H9 (cell line): ENCODE measurements around the gene SPRED2. TPM values are rescaled to one million over a fixed set of nuclear protein-coding genes. Genes with fewer than 3 reads are reported as not detected.

Experiments used
- DNase-seq: peaks from one replicate; pipeline ENCODE4 v3.0.0-alpha.2; 2017
- H2AFZ ChIP-seq: one replicate; pipeline ENCODE4 v1.6.1; 2013; ENCODE audit warnings: mild to moderate bottlenecking, low read length, control low read depth, moderate library complexity
- H2AK5ac ChIP-seq: 2 replicates; pipeline ENCODE4 v1.6.1; 2013; ENCODE audit warnings: low read length, control low read depth, mixed read lengths; ENCODE audit not compliant: insufficient read length
- H2BK120ac ChIP-seq: one replicate; pipeline ENCODE4 v1.6.1; 2013; ENCODE audit warnings: low read depth, mild to moderate bottlenecking, low read length, control low read depth, inconsistent platforms; ENCODE audit not compliant: poor library complexity, severe bottlenecking
- H2BK12ac ChIP-seq: 2 replicates; pipeline ENCODE4 v1.6.1; 2013; ENCODE audit warnings: low read length, control low read depth, mixed read lengths, low read depth; ENCODE audit not compliant: insufficient read length
- H2BK15ac ChIP-seq: 2 replicates; pipeline ENCODE4 v1.6.1; 2013; ENCODE audit warnings: low read depth, low read length, control low read depth
- H2BK20ac ChIP-seq: one replicate; pipeline ENCODE4 v1.6.1; 2013; ENCODE audit warnings: low read depth, mild to moderate bottlenecking, low read length, control low read depth, inconsistent platforms; ENCODE audit not compliant: poor library complexity, severe bottlenecking
- H2BK5ac ChIP-seq: 2 replicates; pipeline ENCODE4 v1.6.1; 2013; ENCODE audit warnings: low read length, control low read depth, mixed read lengths; ENCODE audit not compliant: insufficient read length
- H3K14ac ChIP-seq: 2 replicates; pipeline ENCODE4 v1.6.1; 2013; ENCODE audit warnings: low read length, control low read depth; ENCODE audit not compliant: insufficient read depth
- H3K18ac ChIP-seq: 2 replicates; pipeline ENCODE4 v1.6.1; 2013; ENCODE audit warnings: low read depth, mild to moderate bottlenecking, mixed read lengths, low read length, control low read depth; ENCODE audit not compliant: insufficient read length
- H3K23ac ChIP-seq: 2 replicates; pipeline ENCODE4 v1.6.1; 2013; ENCODE audit warnings: low read length, control low read depth, mixed read lengths, low read depth; ENCODE audit not compliant: insufficient read length
- H3K23me2 ChIP-seq: 2 replicates; pipeline ENCODE4 v1.6.1; 2013; ENCODE audit warnings: low read depth, mild to moderate bottlenecking, mixed read lengths, low read length, control low read depth; ENCODE audit not compliant: insufficient read length, poor library complexity, severe bottlenecking
- H3K27ac ChIP-seq: 2 replicates; pipeline ENCODE4 v1.5.1; 2013; ENCODE audit warnings: low read length, control low read depth, mixed read lengths, low read depth; ENCODE audit not compliant: insufficient read length
- H3K27me3 ChIP-seq: 2 replicates; pipeline ENCODE4 v1.6.1; 2013; ENCODE audit warnings: low read length, control low read depth, inconsistent platforms; ENCODE audit not compliant: insufficient read depth
- H3K4ac ChIP-seq: 2 replicates; pipeline ENCODE4 v1.6.1; 2013; ENCODE audit warnings: low read depth, mild to moderate bottlenecking, control low read depth, inconsistent platforms, low read length, moderate library complexity
- H3K4me1 ChIP-seq: 2 replicates; pipeline ENCODE4 v1.6.1; 2013; ENCODE audit warnings: low read length, control low read depth, inconsistent platforms; ENCODE audit not compliant: insufficient read depth
- H3K4me2 ChIP-seq: 2 replicates; pipeline ENCODE4 v1.6.1; 2013; ENCODE audit warnings: low read length, control low read depth, mixed read lengths; ENCODE audit not compliant: insufficient read length, insufficient read depth
- H3K56ac ChIP-seq: 2 replicates; pipeline ENCODE4 v1.6.1; 2013; ENCODE audit warnings: low read depth, mild to moderate bottlenecking, mixed read lengths, low read length, control low read depth; ENCODE audit not compliant: insufficient read length
- H3K79me1 ChIP-seq: 2 replicates; pipeline ENCODE4 v1.6.1; 2013; ENCODE audit warnings: low read depth, mild to moderate bottlenecking, moderate library complexity, low read length, control low read depth, inconsistent platforms; ENCODE audit not compliant: insufficient read depth, poor library complexity, severe bottlenecking
- H3K79me2 ChIP-seq: 2 replicates; pipeline ENCODE4 v1.6.1; 2013; ENCODE audit warnings: low read length, control low read depth, inconsistent platforms; ENCODE audit not compliant: insufficient read depth
- H3K9ac ChIP-seq: 2 replicates; pipeline ENCODE4 v1.6.1; 2013; ENCODE audit warnings: low read length, control low read depth, mixed read lengths; ENCODE audit not compliant: insufficient read length; ENCODE audit errors: extremely low read depth
- H3K9me3 ChIP-seq: one replicate; pipeline ENCODE4 v1.6.1; 2013; ENCODE audit warnings: low read depth, low read length, inconsistent platforms; ENCODE audit not compliant: control insufficient read depth
- H3T11ph ChIP-seq: one replicate; pipeline ENCODE4 v1.6.1; 2013; ENCODE audit warnings: mild to moderate bottlenecking, low read length, control low read depth, inconsistent platforms
- H4K20me1 ChIP-seq: one replicate; pipeline ENCODE4 v1.6.1; 2013; ENCODE audit not compliant: control insufficient read depth, insufficient read length, insufficient read depth
- H4K5ac ChIP-seq: 2 replicates; pipeline ENCODE4 v1.6.1; 2013; ENCODE audit warnings: low read depth, mild to moderate bottlenecking, mixed read lengths, low read length, control low read depth; ENCODE audit not compliant: insufficient read length
- H4K8ac ChIP-seq: replicated peaks from 2 replicates; pipeline ENCODE4 v1.6.1; 2013; ENCODE audit warnings: low read length, control low read depth, mixed read lengths, low read depth; ENCODE audit not compliant: insufficient read length
- H4K91ac ChIP-seq: 2 replicates; pipeline ENCODE4 v1.6.1; 2013; ENCODE audit warnings: low read depth, mild to moderate bottlenecking, moderate library complexity, mixed read lengths, low read length, control low read depth; ENCODE audit not compliant: insufficient read length
- H3K27ac Mint-ChIP-seq, 3 experiments: 2 replicates in 2 of 3; 3 replicates in 1 of 3; pipeline ENCODE4 v1.8.0; 2020 to 2021; ENCODE audit warnings: mixed read lengths in 3 of 3, mild to moderate bottlenecking in 1 of 3, moderate library complexity in 1 of 3
- H3K27me3 Mint-ChIP-seq: 2 replicates; pipeline ENCODE4 v1.8.0; 2021; ENCODE audit warnings: low read depth, mild to moderate bottlenecking, moderate library complexity, mixed read lengths
- H3K36me3 Mint-ChIP-seq, 3 experiments: 2 replicates in 2 of 3; 3 replicates in 1 of 3; pipeline ENCODE4 v1.8.0; 2020 to 2021; ENCODE audit warnings: low read depth in 3 of 3, mixed read lengths in 3 of 3; ENCODE audit not compliant: insufficient read depth in 1 of 3
- H3K4me1 Mint-ChIP-seq, 2 experiments: 2 replicates each; pipeline ENCODE4 v1.8.0; 2020; ENCODE audit warnings: mixed read lengths in 2 of 2
- H3K4me3 Mint-ChIP-seq, 2 experiments: 2 replicates in 1 of 2; 3 replicates in 1 of 2; pipeline ENCODE4 v1.8.0; 2020 to 2021; ENCODE audit warnings: mild to moderate bottlenecking in 2 of 2, mixed read lengths in 2 of 2, moderate library complexity in 1 of 2
- H3K9me3 Mint-ChIP-seq, 2 experiments: 2 replicates in 1 of 2; 3 replicates in 1 of 2; pipeline ENCODE4 v1.8.0; 2020; ENCODE audit warnings: mild to moderate bottlenecking in 2 of 2, mixed read lengths in 2 of 2, moderate library complexity in 1 of 2
- CTCF ChIP-seq: fragments of 200-600 bp; sonication (generic); conservative IDR thresholded peaks from 3 replicates; pipeline ENCODE4 v1.8.0; 2021; ENCODE audit warnings: antibody characterized with exemption, mild to moderate bottlenecking
- WGBS: extraction: QIAGEN DNeasy Blood & Tissue Kit; methylation state at CpG from one replicate; pipeline ENCODE4 v1.1.7; 2013; ENCODE audit warnings: missing lambda C conversion rate, low lambda C conversion rate, mixed read lengths; ENCODE audit not compliant: insufficient read length; ENCODE audit errors: extremely low coverage; 5-methylcytosine and 5-hydroxymethylcytosine counted together
- total RNA-seq: library from RNA; stranded (reverse); gene quantifications from 2 replicates; pipeline ENCODE4 v1.2.1, GENCODE V29; 2021

SPRED2 gene
- total RNA-seq, 1 experiment from 2014 or later: 23.5 TPM

GRCh38 chr2:65476778-65477177 is 44.4 kb upstream of the SPRED2 start:
- Histone ChIP-seq H4K8ac (no peak overlapping the region), H4K5ac (no peak overlapping the region), H2BK20ac (no peak overlapping the region), H3T11ph (no peak overlapping the region), H3K27me3 (no peaks in the 10 kb centered on the region), H4K20me1 (no peaks in the 10 kb centered on the region), H2AK5ac (no peak overlapping the region), H3K23me2 (no peaks in the 10 kb centered on the region), H3K4me2 (no peak overlapping the region), H3K18ac (no peak overlapping the region), H3K79me2 (no peaks in the 10 kb centered on the region), H3K4ac (no peak overlapping the region), H3K56ac (no peak overlapping the region), H3K14ac (no peak overlapping the region), H2BK12ac (no peak overlapping the region), H3K9ac (no peak overlapping the region), H2BK120ac (no peak overlapping the region), H2BK5ac (no peak overlapping the region), H3K27ac (no peak overlapping the region), H2AFZ (no peak overlapping the region), H4K91ac (no peak overlapping the region), H3K79me1 (no peaks in the 10 kb centered on the region), H2BK15ac (no peak overlapping the region), H3K23ac (no peak overlapping the region), H3K9me3 (no peaks in the 10 kb centered on the region), H3K4me1 (no peaks in the 10 kb centered on the region; the same call in 1 of the 2 replicates)
- Mint-ChIP-seq H3K9me3 (no peaks in the 10 kb centered on the region; a peak in 1 of 5 replicates), H3K4me1 (peaks cover 8 to 9% of the 10 kb centered on the region in 2 experiments; a peak in 3 of 4 replicates), H3K27ac (no peak overlapping the region), H3K36me3 (no peaks in the 10 kb centered on the region), H3K4me3 (no peak overlapping the region), H3K27me3 (peaks cover 34% of the 10 kb centered on the region)
- no peak for TF ChIP-seq CTCF
- no CpG with 5 or more reads among the region's 9 CpGs for WGBS
- no peak for DNase-seq
